ENCODE measurements around the gene TRMT61B.

- no peak; the same call in 1 of the 2 replicates for TF ChIP-seq POLR2A (IDR thresholded peaks at IDR 0.05; ENCODE audit: low read depth, low read length)
- no peak for TF ChIP-seq CTCF (conservative IDR thresholded peaks at IDR 0.05; ENCODE audit: low read depth, low read length)
- no peak for TF ChIP-seq RCOR1 (IDR thresholded peaks at IDR 0.05; ENCODE audit: insufficient replicate concordance, low read length)
- no peak for TF ChIP-seq RAD21 (IDR thresholded peaks at IDR 0.05; ENCODE audit: low read length)
- no peak for TF ChIP-seq SMC3 (IDR thresholded peaks at IDR 0.05; ENCODE audit: low read depth, low read length)
- no peak for TF ChIP-seq MAFK (IDR thresholded peaks at IDR 0.05; ENCODE audit: low read depth, low read length)
Observed at GRCh38 chr2:28869494-28870145, 489 bp downstream of the TRMT61B start.
